Right lobe of liver (tissue), 4 donors: ENCODE measurements around the gene MRPL58.

ENCODE experiments used
- POLR2A ChIP-seq: fragments of 450-650 bp; IDR thresholded peaks from one replicate; pipeline ENCODE4 v1.6.1; 2017; ENCODE audit warnings: antibody characterized with exemption, mild to moderate bottlenecking
- TF ChIP-seq, protein P1 (sequence below), 4 donors: fragments of 200-600 bp in 3 of 4; fragments of 450-650 bp in 1 of 4; IDR thresholded peaks; one replicate each; pipeline versions ENCODE4 v1.5.1 to v1.8.0; 2016 to 2022; ENCODE audit warnings: antibody characterized with exemption in 4 of 4, mild to moderate bottlenecking in 2 of 4
- donor health status: DM: no; HTN: no; CAD: no.
- donor health status: DM: no; HTN: no; CAD: no.
- donor health status: DM: no; HTN: yes; CAD: no.

DNA sequence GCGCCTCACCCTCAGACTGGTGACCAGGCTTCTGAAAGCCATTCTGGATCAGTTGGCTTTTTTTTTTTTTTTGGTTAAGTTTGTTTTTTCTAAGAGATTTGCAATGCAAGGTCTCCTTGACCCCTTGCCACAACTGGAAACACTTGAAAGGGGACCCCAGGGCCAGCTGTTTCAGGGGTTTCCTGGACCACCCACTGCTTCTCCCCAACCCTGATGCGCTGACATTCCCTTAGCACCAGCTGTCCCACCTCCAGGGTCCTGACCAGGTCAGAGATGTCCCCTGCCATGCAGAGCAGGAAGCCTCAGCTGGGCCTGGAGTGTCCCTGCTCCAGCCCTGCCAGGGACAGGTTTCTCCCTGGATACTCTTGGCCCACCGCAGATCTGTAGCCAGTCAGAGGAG lies 8.1 kb upstream of the MRPL58 start:
- TF ChIP-seq, protein P1, sequence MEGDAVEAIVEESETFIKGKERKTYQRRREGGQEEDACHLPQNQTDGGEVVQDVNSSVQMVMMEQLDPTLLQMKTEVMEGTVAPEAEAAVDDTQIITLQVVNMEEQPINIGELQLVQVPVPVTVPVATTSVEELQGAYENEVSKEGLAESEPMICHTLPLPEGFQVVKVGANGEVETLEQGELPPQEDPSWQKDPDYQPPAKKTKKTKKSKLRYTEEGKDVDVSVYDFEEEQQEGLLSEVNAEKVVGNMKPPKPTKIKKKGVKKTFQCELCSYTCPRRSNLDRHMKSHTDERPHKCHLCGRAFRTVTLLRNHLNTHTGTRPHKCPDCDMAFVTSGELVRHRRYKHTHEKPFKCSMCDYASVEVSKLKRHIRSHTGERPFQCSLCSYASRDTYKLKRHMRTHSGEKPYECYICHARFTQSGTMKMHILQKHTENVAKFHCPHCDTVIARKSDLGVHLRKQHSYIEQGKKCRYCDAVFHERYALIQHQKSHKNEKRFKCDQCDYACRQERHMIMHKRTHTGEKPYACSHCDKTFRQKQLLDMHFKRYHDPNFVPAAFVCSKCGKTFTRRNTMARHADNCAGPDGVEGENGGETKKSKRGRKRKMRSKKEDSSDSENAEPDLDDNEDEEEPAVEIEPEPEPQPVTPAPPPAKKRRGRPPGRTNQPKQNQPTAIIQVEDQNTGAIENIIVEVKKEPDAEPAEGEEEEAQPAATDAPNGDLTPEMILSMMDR (IDR thresholded peaks at IDR 0.05) = no peak
- no peak for TF ChIP-seq POLR2A
